Sigmoid colon (tissue), 7 donors: ENCODE results near the gene TRIO. TPM values are rescaled to one million over a fixed set of nuclear protein-coding genes. Genes with fewer than 3 reads are reported as not detected.

Experiments
- DNase-seq: peaks from one replicate; pipeline ENCODE4 v3.0.0-alpha.2; 2019
- H3K27ac ChIP-seq, 4 donors: fragments of 200-600 bp; sonication (generic); one replicate each; pipeline ENCODE4 v1.5.1; 2016 to 2019; ENCODE audit warnings: mild to moderate bottlenecking in 1 of 4
- H3K27me3 ChIP-seq, 3 donors: fragments of 200-600 bp; sonication (generic); one replicate each; pipeline ENCODE4 v1.5.1; 2019; ENCODE audit warnings: mild to moderate bottlenecking in 1 of 3
- H3K36me3 ChIP-seq, 4 donors: fragments of 200-600 bp; sonication (generic); one replicate each; pipeline ENCODE4 v1.5.1; 2016 to 2019
- H3K4me1 ChIP-seq, 4 donors: fragments of 200-600 bp; sonication (generic); one replicate each; pipeline ENCODE4 v1.5.1; 2017 to 2019
- H3K4me3 ChIP-seq, 4 donors: fragments of 200-600 bp; sonication (generic); one replicate each; pipeline ENCODE4 v1.5.1; 2017 to 2019; ENCODE audit warnings: mild to moderate bottlenecking in 2 of 4, moderate library complexity in 1 of 4
- H3K9me3 ChIP-seq, 4 donors: fragments of 200-600 bp in 3 of 4; sonication (generic) in 3 of 4; one replicate each; pipeline versions ENCODE4 v1.5.1 to v1.6.1; 2013 to 2019
- CTCF ChIP-seq, 4 experiments: fragments of 450-650 bp in 3 of 4; fragments of 200-600 bp in 1 of 4; IDR thresholded peaks; one replicate each; pipeline ENCODE4 v1.5.1; 2016 to 2019; ENCODE audit warnings: antibody characterized with exemption in 4 of 4, mild to moderate bottlenecking in 3 of 4, moderate library complexity in 2 of 4
- EP300 ChIP-seq, 4 donors: sonication (generic); formaldehyde crosslinking; IDR thresholded peaks; one replicate each; pipeline ENCODE4 v1.6.1; 2017; ENCODE audit warnings: antibody characterized with exemption in 4 of 4
- POLR2A ChIP-seq, 2 donors: fragments of 450-650 bp; IDR thresholded peaks; one replicate each; pipeline ENCODE4 v1.6.1; 2016; ENCODE audit warnings: antibody characterized with exemption in 2 of 2, mild to moderate bottlenecking in 2 of 2, moderate library complexity in 2 of 2
- POLR2AphosphoS5 ChIP-seq, 4 donors: sonication (generic); formaldehyde crosslinking; IDR thresholded peaks; one replicate each; pipeline ENCODE4 v1.6.1; 2017; ENCODE audit warnings: antibody characterized with exemption in 4 of 4
- WGBS, 2 donors: extraction: QIAGEN DNeasy Blood & Tissue Kit; methylation state at CpG; one replicate each; pipeline ENCODE4 v1.1.7; 2013; 5-methylcytosine and 5-hydroxymethylcytosine counted together
- intact Hi-C: fragments of 100-400 bp; cut with DNase I; formaldehyde crosslinking; loops from one replicate; pipeline ENCODE4 v1.15.1; 2023
- polyA plus RNA-seq, 3 donors: library from polyadenylated mRNA; stranded (reverse); fragments of 200-250 nt; gene quantifications; one replicate each; pipeline ENCODE4 v1.2.3, GENCODE V29; 2013
- total RNA-seq, 4 donors: library from RNA; depleted of rRNA; stranded (reverse); fragments of >200 nt; gene quantifications; one replicate each; pipeline ENCODE4 v1.1.0, GENCODE V29; 2016
- donor health status: healthy with polysubstance abuse.
- donor health status: Bipolar disorder and iron deficiency.
- donor health status: healthy.

Gene TRIO
- total and polyA plus RNA-seq, 7 donors = 34.8 to 300 (median 119) TPM

- H3K27ac ChIP-seq = peak overlapping the region; percentile 77 to 90 (median 82)
- TF ChIP-seq CTCF (IDR thresholded peaks at IDR 0.05) (no peak), EP300 (IDR thresholded peaks at IDR 0.05) (no peak), POLR2AphosphoS5 (IDR thresholded peaks at IDR 0.05) (no peak), POLR2A (IDR thresholded peaks at IDR 0.05) (no peak)
- peak overlapping the region; percentile 20 to 59 (median 50) for H3K4me3 ChIP-seq
- H3K36me3 ChIP-seq = peaks cover 0 to 3% (median 0%) of the 10 kb centered on the region in 4 donors
- no peak for DNase-seq
- intact Hi-C loops = no loop called here
- no peaks in the 10 kb centered on the region for H3K27me3 ChIP-seq
- H3K4me1 ChIP-seq = peaks cover 0 to 64% (median 54%) of the 10 kb centered on the region in 4 donors
- H3K9me3 ChIP-seq = no peaks in the 10 kb centered on the region
- 81 to 86% methylated on average over 10 of the region's 10 CpGs for WGBS, 2 donors
Measured at GRCh38 chr5:14440223-14440581, 297.1 kb downstream of the TRIO start.

GRCh38 chr5:14440582-14441431 lies 297.7 kb downstream of the TRIO start:
- H3K4me1 ChIP-seq = peaks cover 0 to 70% (median 60%) of the 10 kb centered on the region in 4 donors
- H3K27me3 ChIP-seq = no peaks in the 10 kb centered on the region
- intact Hi-C loops = no loop called here
- peak; percentile 85 for DNase-seq
- H3K27ac ChIP-seq = peak overlapping the region; percentile 77 to 90 (median 82)
- H3K4me3 ChIP-seq = peak overlapping the region; percentile 20 to 59 (median 50)
- WGBS, 2 donors = 76 to 87% methylated on average over 40 of the region's 40 CpGs
- H3K36me3 ChIP-seq = peaks cover 0 to 3% (median 0%) of the 10 kb centered on the region in 4 donors
- no peaks in the 10 kb centered on the region for H3K9me3 ChIP-seq
- TF ChIP-seq POLR2A (IDR thresholded peaks at IDR 0.05) (peak; percentile 9 to 10), POLR2AphosphoS5 (IDR thresholded peaks at IDR 0.05) (peak; percentile 26 to 57 (median 52)), EP300 (IDR thresholded peaks at IDR 0.05) (no peak), CTCF (IDR thresholded peaks at IDR 0.05) (no peak)

GRCh38 chr5:14441641-14442040 lies 298.5 kb downstream of the TRIO start:
- TF ChIP-seq CTCF (IDR thresholded peaks at IDR 0.05) (no peak), EP300 (IDR thresholded peaks at IDR 0.05) (no peak), POLR2A (IDR thresholded peaks at IDR 0.05) (no peak), POLR2AphosphoS5 (IDR thresholded peaks at IDR 0.05) (no peak)
- no peak for DNase-seq
- intact Hi-C loops = no loop called here
- Histone ChIP-seq H3K27ac (peak overlapping the region; percentile 77 to 90 (median 82)), H3K4me1 (peaks cover 0 to 78% (median 68%) of the 10 kb centered on the region in 4 donors), H3K4me3 (peak overlapping the region; percentile 20 to 59 (median 50)), H3K9me3 (no peaks in the 10 kb centered on the region), H3K36me3 (no peaks in the 10 kb centered on the region), H3K27me3 (no peaks in the 10 kb centered on the region)
- 80 to 82% methylated on average over 4 of the region's 4 CpGs for WGBS, 2 donors

GRCh38 chr5:14442536-14442935 lies 299.4 kb downstream of the TRIO start:
- Histone ChIP-seq H3K4me1 (peaks cover 0 to 81% (median 71%) of the 10 kb centered on the region in 4 donors), H3K27me3 (no peaks in the 10 kb centered on the region), H3K4me3 (peak overlapping the region in 3 of 4 donors; percentile 44 to 59 (median 55)), H3K36me3 (no peaks in the 10 kb centered on the region), H3K9me3 (no peaks in the 10 kb centered on the region), H3K27ac (peak overlapping the region in 2 of 4 donors; percentile 85 to 90)
- DNase-seq = no peak
- intact Hi-C loops = no loop called here
- TF ChIP-seq EP300 (IDR thresholded peaks at IDR 0.05) (no peak), POLR2AphosphoS5 (IDR thresholded peaks at IDR 0.05) (no peak), CTCF (IDR thresholded peaks at IDR 0.05) (no peak), POLR2A (IDR thresholded peaks at IDR 0.05) (no peak)
- 73 to 84% methylated on average over 5 of the region's 5 CpGs for WGBS, 2 donors
